ENCODE data around the gene ANKS4B. TPM values are rescaled to one million over a fixed set of nuclear protein-coding genes. Genes with fewer than 3 reads are reported as not detected.

Gene ANKS4B
- total and polyA plus RNA-seq, 4 donors, result 5.7 to 13.6 (median 8.7) TPM

DNA sequence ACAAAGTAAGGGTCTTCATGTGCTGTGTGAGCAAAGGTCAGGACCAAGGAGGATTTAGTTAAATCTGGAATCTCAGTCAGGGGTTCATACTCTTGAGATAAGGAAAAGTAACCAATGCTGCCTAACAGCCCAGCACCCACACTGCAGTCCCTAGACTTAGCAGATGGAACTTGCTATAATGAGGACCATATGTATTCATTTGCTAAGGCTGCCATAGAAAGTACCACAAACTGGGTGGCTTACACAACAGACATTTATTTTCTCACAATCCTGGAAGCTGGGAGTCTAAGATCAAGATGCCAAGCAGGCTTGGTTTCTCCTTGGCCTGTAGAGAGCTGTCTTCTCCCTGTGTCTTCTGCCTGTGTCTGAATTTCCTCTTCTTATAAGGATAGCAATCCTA, 42.9 kb upstream of the ANKS4B start (continued):
- TF ChIP-seq, protein P1, sequence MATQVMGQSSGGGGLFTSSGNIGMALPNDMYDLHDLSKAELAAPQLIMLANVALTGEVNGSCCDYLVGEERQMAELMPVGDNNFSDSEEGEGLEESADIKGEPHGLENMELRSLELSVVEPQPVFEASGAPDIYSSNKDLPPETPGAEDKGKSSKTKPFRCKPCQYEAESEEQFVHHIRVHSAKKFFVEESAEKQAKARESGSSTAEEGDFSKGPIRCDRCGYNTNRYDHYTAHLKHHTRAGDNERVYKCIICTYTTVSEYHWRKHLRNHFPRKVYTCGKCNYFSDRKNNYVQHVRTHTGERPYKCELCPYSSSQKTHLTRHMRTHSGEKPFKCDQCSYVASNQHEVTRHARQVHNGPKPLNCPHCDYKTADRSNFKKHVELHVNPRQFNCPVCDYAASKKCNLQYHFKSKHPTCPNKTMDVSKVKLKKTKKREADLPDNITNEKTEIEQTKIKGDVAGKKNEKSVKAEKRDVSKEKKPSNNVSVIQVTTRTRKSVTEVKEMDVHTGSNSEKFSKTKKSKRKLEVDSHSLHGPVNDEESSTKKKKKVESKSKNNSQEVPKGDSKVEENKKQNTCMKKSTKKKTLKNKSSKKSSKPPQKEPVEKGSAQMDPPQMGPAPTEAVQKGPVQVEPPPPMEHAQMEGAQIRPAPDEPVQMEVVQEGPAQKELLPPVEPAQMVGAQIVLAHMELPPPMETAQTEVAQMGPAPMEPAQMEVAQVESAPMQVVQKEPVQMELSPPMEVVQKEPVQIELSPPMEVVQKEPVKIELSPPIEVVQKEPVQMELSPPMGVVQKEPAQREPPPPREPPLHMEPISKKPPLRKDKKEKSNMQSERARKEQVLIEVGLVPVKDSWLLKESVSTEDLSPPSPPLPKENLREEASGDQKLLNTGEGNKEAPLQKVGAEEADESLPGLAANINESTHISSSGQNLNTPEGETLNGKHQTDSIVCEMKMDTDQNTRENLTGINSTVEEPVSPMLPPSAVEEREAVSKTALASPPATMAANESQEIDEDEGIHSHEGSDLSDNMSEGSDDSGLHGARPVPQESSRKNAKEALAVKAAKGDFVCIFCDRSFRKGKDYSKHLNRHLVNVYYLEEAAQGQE (IDR thresholded peaks at IDR 0.05), result no peak
- no peak for TF ChIP-seq SP1 (IDR thresholded peaks at IDR 0.05)
- TF ChIP-seq YY1 (IDR thresholded peaks at IDR 0.05), result no peak

DNA sequence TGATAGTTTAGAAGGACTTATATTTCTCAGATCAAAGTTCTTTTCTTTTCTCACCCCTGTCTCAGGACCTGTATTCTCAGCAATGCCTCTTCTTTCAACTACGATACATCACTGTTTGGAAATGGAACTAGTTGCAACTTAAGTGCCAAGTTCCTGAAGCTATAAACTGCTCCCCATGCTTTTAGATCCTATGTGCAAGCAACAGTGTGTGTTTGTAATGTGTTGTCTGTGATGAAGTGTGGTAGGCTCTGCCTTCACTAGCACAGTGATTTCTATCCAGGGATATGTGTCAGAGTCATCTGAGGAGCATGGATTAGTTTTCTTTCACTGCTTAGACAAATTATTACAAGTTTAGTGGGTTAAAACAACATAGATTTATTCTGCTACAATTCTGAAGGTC, 40.5 kb upstream of the ANKS4B start:
- Histone ChIP-seq H3K27me3 (ENCODE audit: control insufficient read depth in 4 of 4, insufficient read depth in 4 of 4, low read length in 3 of 4) (no peaks in the 10 kb centered on the region), H3K4me3 (ENCODE audit: low read depth in 1 of 3, low read length in 3 of 3) (no peak overlapping the region), H3K36me3 (ENCODE audit: control insufficient read depth in 4 of 4, insufficient read depth in 3 of 4, low read depth in 1 of 4, low read length in 3 of 4) (no peaks in the 10 kb centered on the region), H3K4me1 (ENCODE audit: control insufficient read depth in 4 of 4, insufficient read depth in 4 of 4, low read length in 3 of 4) (peaks cover 0 to 2% (median 0%) of the 10 kb centered on the region in 4 donors), H3K9me3 (ENCODE audit: control insufficient read depth in 4 of 4, low read length in 3 of 4) (no peaks in the 10 kb centered on the region), H3K9ac (ENCODE audit: low read depth in 1 of 2, low read length in 2 of 2) (no peak overlapping the region), H3K27ac (ENCODE audit: low read depth in 1 of 2, low read length in 2 of 2) (no peak overlapping the region)
- DNase-seq (ENCODE audit: low spot score), result no peak
- WGBS, result 78% methylated on average over 1 of the region's 1 CpG
- TF ChIP-seq, protein P1 (IDR thresholded peaks at IDR 0.05), result no peak
- TF ChIP-seq JUND (IDR thresholded peaks at IDR 0.05), result no peak
- TF ChIP-seq, protein P2, sequence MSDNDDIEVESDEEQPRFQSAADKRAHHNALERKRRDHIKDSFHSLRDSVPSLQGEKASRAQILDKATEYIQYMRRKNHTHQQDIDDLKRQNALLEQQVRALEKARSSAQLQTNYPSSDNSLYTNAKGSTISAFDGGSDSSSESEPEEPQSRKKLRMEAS (IDR thresholded peaks at IDR 0.05), result no peak
- TF ChIP-seq HNF4A (conservative IDR thresholded peaks at IDR 0.05), result no peak
- no peak for TF ChIP-seq RAD21 (IDR thresholded peaks at IDR 0.05)
- TF ChIP-seq, protein P3, sequence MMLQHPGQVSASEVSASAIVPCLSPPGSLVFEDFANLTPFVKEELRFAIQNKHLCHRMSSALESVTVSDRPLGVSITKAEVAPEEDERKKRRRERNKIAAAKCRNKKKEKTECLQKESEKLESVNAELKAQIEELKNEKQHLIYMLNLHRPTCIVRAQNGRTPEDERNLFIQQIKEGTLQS (IDR thresholded peaks at IDR 0.05), result no peak
- no peak for TF ChIP-seq RXRA (IDR thresholded peaks at IDR 0.05)
- TF ChIP-seq, protein P4, sequence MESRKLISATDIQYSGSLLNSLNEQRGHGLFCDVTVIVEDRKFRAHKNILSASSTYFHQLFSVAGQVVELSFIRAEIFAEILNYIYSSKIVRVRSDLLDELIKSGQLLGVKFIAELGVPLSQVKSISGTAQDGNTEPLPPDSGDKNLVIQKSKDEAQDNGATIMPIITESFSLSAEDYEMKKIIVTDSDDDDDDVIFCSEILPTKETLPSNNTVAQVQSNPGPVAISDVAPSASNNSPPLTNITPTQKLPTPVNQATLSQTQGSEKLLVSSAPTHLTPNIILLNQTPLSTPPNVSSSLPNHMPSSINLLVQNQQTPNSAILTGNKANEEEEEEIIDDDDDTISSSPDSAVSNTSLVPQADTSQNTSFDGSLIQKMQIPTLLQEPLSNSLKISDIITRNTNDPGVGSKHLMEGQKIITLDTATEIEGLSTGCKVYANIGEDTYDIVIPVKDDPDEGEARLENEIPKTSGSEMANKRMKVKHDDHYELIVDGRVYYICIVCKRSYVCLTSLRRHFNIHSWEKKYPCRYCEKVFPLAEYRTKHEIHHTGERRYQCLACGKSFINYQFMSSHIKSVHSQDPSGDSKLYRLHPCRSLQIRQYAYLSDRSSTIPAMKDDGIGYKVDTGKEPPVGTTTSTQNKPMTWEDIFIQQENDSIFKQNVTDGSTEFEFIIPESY (IDR thresholded peaks at IDR 0.05), result no peak
- no peak for TF ChIP-seq TAF1 (conservative IDR thresholded peaks at IDR 0.05)
- TF ChIP-seq NR2F2 (IDR thresholded peaks at IDR 0.05), result no peak
- no peak for TF ChIP-seq YY1 (IDR thresholded peaks at IDR 0.05)
- no peak for TF ChIP-seq SP1 (IDR thresholded peaks at IDR 0.05)
- TF ChIP-seq EGR1 (IDR thresholded peaks at IDR 0.05; ENCODE audit: low read depth in 2 of 2), result no peak
- TF ChIP-seq, protein P5, sequence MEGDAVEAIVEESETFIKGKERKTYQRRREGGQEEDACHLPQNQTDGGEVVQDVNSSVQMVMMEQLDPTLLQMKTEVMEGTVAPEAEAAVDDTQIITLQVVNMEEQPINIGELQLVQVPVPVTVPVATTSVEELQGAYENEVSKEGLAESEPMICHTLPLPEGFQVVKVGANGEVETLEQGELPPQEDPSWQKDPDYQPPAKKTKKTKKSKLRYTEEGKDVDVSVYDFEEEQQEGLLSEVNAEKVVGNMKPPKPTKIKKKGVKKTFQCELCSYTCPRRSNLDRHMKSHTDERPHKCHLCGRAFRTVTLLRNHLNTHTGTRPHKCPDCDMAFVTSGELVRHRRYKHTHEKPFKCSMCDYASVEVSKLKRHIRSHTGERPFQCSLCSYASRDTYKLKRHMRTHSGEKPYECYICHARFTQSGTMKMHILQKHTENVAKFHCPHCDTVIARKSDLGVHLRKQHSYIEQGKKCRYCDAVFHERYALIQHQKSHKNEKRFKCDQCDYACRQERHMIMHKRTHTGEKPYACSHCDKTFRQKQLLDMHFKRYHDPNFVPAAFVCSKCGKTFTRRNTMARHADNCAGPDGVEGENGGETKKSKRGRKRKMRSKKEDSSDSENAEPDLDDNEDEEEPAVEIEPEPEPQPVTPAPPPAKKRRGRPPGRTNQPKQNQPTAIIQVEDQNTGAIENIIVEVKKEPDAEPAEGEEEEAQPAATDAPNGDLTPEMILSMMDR (IDR thresholded peaks at IDR 0.05; ENCODE audit: low read depth, low read length, missing input control), result no peak
- no peak for TF ChIP-seq FOXA2 (IDR thresholded peaks at IDR 0.05)
- no peak for TF ChIP-seq FOXA1 (IDR thresholded peaks at IDR 0.05)
- no peak for TF ChIP-seq HNF4G (IDR thresholded peaks at IDR 0.05)
- no peak for TF ChIP-seq GABPA (IDR thresholded peaks at IDR 0.05 in 1 of 2, conservative IDR thresholded peaks at IDR 0.05 in 1 of 2)
